ENCODE data around the gene ENOX1. TPM values are rescaled to one million over a fixed set of nuclear protein-coding genes. Genes with fewer than 3 reads are reported as not detected.

Gene ENOX1
- total RNA-seq, 1 experiment from 2014 or later, result 1.8 TPM

DNA sequence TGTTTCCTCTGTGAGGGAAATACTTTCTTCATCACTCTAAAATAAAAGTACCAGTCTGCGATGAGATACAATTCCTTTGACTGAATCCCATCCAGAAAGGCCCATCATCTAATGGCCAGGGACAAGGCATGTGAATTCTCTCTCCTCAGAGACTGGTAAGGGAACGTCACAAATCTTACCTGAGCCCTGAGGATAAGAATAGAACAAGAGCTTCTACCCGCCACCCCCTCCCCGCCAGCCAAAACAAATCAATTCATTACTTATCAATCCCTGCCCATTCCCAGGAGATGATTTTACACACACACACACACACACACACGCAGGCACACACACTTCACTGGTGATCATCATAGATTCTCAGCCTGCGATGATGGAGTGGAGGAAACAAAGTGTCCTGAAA, 564.7 kb downstream of the ENOX1 start:
- intact Hi-C loops (cut with micrococcal nuclease), result no loop called here
- no peak for DNase-seq (ENCODE audit: unreplicated experiment)
- no peak overlapping the region for H3K27ac Mint-ChIP-seq (ENCODE audit: low read depth, unreplicated experiment)
- ChIA-PET CTCF (no interaction called here), POLR2A (no interaction called here)
- H3K4me3 Mint-ChIP-seq (ENCODE audit: unreplicated experiment), result no peak overlapping the region
- no peaks in the 10 kb centered on the region for H3K36me3 Mint-ChIP-seq (ENCODE audit: insufficient read depth, unreplicated experiment)
- no peaks in the 10 kb centered on the region for H3K9me3 Mint-ChIP-seq (ENCODE audit: unreplicated experiment)
- TF ChIP-seq, protein P1, sequence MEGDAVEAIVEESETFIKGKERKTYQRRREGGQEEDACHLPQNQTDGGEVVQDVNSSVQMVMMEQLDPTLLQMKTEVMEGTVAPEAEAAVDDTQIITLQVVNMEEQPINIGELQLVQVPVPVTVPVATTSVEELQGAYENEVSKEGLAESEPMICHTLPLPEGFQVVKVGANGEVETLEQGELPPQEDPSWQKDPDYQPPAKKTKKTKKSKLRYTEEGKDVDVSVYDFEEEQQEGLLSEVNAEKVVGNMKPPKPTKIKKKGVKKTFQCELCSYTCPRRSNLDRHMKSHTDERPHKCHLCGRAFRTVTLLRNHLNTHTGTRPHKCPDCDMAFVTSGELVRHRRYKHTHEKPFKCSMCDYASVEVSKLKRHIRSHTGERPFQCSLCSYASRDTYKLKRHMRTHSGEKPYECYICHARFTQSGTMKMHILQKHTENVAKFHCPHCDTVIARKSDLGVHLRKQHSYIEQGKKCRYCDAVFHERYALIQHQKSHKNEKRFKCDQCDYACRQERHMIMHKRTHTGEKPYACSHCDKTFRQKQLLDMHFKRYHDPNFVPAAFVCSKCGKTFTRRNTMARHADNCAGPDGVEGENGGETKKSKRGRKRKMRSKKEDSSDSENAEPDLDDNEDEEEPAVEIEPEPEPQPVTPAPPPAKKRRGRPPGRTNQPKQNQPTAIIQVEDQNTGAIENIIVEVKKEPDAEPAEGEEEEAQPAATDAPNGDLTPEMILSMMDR (IDR thresholded peaks at IDR 0.05; ENCODE audit: unreplicated experiment), result no peak
- H3K4me1 Mint-ChIP-seq (ENCODE audit: insufficient read depth, unreplicated experiment), result no peaks in the 10 kb centered on the region
- no TSS peak for BruUV-seq (replicated peaks)
- no peaks in the 10 kb centered on the region for H3K27me3 Mint-ChIP-seq (ENCODE audit: insufficient read depth, unreplicated experiment)

DNA sequence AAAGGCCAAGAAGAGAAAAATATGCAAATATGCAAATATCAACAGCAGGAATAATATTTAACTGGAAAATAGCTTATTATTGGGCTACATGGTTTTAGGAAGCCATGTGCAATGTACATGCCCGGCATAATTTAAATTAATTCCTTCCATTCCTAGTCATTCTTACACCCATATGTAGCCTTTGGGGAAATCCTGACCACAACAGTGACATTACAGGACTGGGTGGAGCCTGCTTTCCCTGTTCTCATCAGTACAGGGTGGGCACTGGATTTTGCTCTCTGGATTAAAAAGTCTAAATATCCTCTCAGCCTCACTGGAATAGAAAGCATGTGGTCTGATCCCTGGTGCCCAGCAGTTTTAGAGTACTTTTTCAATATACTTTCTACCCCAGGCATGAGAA, 565.2 kb downstream of the ENOX1 start:
- DNase-seq (ENCODE audit: unreplicated experiment), result no peak
- intact Hi-C loops (cut with micrococcal nuclease), result no loop called here
- TF ChIP-seq, protein P1 (IDR thresholded peaks at IDR 0.05; ENCODE audit: unreplicated experiment), result no peak
- Mint-ChIP-seq H3K27me3 (ENCODE audit: insufficient read depth, unreplicated experiment) (no peaks in the 10 kb centered on the region), H3K36me3 (ENCODE audit: insufficient read depth, unreplicated experiment) (no peaks in the 10 kb centered on the region), H3K4me3 (ENCODE audit: unreplicated experiment) (no peak overlapping the region), H3K9me3 (ENCODE audit: unreplicated experiment) (no peaks in the 10 kb centered on the region), H3K27ac (ENCODE audit: low read depth, unreplicated experiment) (no peak overlapping the region), H3K4me1 (ENCODE audit: insufficient read depth, unreplicated experiment) (no peaks in the 10 kb centered on the region)
- POLR2A ChIA-PET, result no interaction called here
- BruUV-seq (replicated peaks), result no TSS peak
- CTCF ChIA-PET, result no interaction called here

DNA sequence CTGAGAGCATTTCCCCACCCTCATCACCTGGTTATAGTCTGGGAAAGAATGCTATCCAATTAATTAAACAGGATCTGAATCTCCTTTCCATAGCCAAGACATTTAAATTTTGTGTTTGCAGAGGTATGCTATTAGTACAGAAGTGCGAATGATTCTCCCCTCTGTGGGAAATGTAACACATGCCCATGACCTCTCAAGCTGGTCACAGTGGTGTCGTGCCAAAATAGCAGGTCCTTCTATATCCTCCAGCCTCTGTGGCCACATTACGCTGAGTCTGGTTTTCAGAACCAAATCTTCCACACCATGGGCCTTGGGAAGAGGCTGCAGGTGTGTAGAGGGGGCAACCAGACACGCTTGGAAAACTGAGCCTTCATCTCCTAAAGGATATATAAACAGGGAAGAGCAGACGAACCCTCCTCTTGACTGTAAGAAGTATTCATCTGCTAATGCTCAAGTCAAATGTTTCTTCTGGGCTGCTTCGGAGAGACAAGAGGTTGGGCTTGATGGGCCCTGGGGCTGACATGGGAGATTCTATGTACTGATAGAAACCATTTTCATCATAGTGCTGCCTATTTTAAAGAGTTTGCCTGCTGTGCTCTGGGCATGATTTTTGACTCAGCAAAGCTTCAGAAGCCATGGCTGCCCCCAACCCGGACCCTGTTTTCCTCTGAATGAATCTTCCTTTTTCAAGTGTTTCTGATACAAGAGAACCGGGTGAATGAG, 565.7 kb downstream of the ENOX1 start:
- no TSS peak for BruUV-seq (replicated peaks)
- TF ChIP-seq, protein P1 (IDR thresholded peaks at IDR 0.05; ENCODE audit: unreplicated experiment), result no peak
- ChIA-PET CTCF (no interaction called here), POLR2A (no interaction called here)
- Mint-ChIP-seq H3K4me1 (ENCODE audit: insufficient read depth, unreplicated experiment) (no peaks in the 10 kb centered on the region), H3K4me3 (ENCODE audit: unreplicated experiment) (no peak overlapping the region), H3K9me3 (ENCODE audit: unreplicated experiment) (no peaks in the 10 kb centered on the region), H3K27ac (ENCODE audit: low read depth, unreplicated experiment) (no peak overlapping the region), H3K27me3 (ENCODE audit: insufficient read depth, unreplicated experiment) (no peaks in the 10 kb centered on the region), H3K36me3 (ENCODE audit: insufficient read depth, unreplicated experiment) (no peaks in the 10 kb centered on the region)
- DNase-seq (ENCODE audit: unreplicated experiment), result no peak
- intact Hi-C loops (cut with micrococcal nuclease), result no loop called here

DNA sequence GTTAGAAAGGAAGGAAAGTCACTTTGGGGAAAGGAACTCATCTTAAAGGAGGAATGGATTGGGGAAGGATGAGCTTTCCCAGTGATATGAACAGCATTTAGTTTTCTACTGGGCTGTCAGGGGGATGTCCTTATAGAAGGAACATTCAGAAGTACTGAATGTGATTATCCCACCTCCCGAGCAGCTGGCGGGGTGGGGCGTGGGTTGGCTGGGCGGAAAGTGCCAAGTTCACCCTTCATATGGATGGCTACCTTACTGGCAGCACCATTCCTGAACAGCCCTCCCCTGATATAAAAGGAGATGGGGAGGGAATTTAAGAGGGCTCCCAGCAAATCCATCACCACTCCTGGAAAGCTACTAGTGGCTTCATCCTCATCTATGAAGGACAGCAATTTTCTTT, 572.6 kb downstream of the ENOX1 start:
- intact Hi-C loops (cut with micrococcal nuclease), result no loop called here
- Mint-ChIP-seq H3K27me3 (ENCODE audit: insufficient read depth, unreplicated experiment) (no peaks in the 10 kb centered on the region), H3K27ac (ENCODE audit: low read depth, unreplicated experiment) (no peak overlapping the region), H3K36me3 (ENCODE audit: insufficient read depth, unreplicated experiment) (no peaks in the 10 kb centered on the region), H3K4me1 (ENCODE audit: insufficient read depth, unreplicated experiment) (no peaks in the 10 kb centered on the region), H3K9me3 (ENCODE audit: unreplicated experiment) (no peaks in the 10 kb centered on the region), H3K4me3 (ENCODE audit: unreplicated experiment) (no peak overlapping the region)
- DNase-seq (ENCODE audit: unreplicated experiment), result no peak
- BruUV-seq (replicated peaks), result no TSS peak
- ChIA-PET POLR2A (no interaction called here), CTCF (no interaction called here)
- TF ChIP-seq, protein P1 (IDR thresholded peaks at IDR 0.05; ENCODE audit: unreplicated experiment), result no peak

Data from MCF 10A (cell line).